NCI-H2107 (cell line): ENCODE results near the gene CCDC192.
"Not testable (repeated sequence)": the region's sequence is repeated elsewhere in the genome, so short reads cannot be mapped to it uniquely, and the experiment has no call there.

Experiments
- DNase-seq: peaks from one replicate; lab custom pipeline; 2025; lab: John Stamatoyannopoulos, UW

Gene CCDC192

GRCh38 chr5:127766676-127767335 lies 63.6 kb downstream of the CCDC192 start:
- DNase-seq, result no peak

- DNase-seq, result no peak
Measured at GRCh38 chr5:127769386-127769785, 66.2 kb downstream of the CCDC192 start.

- no peak for DNase-seq
Measured at GRCh38 chr5:127770272-127770671, 67.1 kb downstream of the CCDC192 start.

- DNase-seq, result no peak
Measured at GRCh38 chr5:127772531-127772930, 69.3 kb downstream of the CCDC192 start.

GRCh38 chr5:127774221-127774620 lies 71.0 kb downstream of the CCDC192 start:
- DNase-seq, result no peak

GRCh38 chr5:127776477-127776876 lies 73.3 kb downstream of the CCDC192 start:
- DNase-seq, result no peak

- DNase-seq, result no peak
Measured at GRCh38 chr5:127777957-127778356, 74.8 kb downstream of the CCDC192 start.

GRCh38 chr5:127782450-127782849 lies 79.3 kb downstream of the CCDC192 start:
- not testable (repeated sequence) for DNase-seq

- no peak for DNase-seq
Measured at GRCh38 chr5:127785098-127785927, 82.1 kb downstream of the CCDC192 start.

- DNase-seq, result no peak
Measured at GRCh38 chr5:127791439-127791838, 88.2 kb downstream of the CCDC192 start.

- DNase-seq, result not testable (repeated sequence)
Measured at GRCh38 chr5:127791908-127792307, 88.7 kb downstream of the CCDC192 start.

- DNase-seq, result no peak
Measured at GRCh38 chr5:127793052-127793451, 89.9 kb downstream of the CCDC192 start.

- DNase-seq, result no peak
Measured at GRCh38 chr5:127793879-127794278, 90.7 kb downstream of the CCDC192 start.

GRCh38 chr5:127796211-127796610 lies 93.0 kb downstream of the CCDC192 start:
- DNase-seq, result no peak

GRCh38 chr5:127799293-127799905 lies 96.2 kb downstream of the CCDC192 start:
- no peak for DNase-seq

GRCh38 chr5:127801751-127802476 lies 98.7 kb downstream of the CCDC192 start:
- DNase-seq, result no peak

GRCh38 chr5:127802477-127802865 lies 99.3 kb downstream of the CCDC192 start:
- DNase-seq, result no peak

GRCh38 chr5:127804886-127805426 lies 101.8 kb downstream of the CCDC192 start:
- DNase-seq, result no peak

- no peak for DNase-seq
Measured at GRCh38 chr5:127805448-127805847, 102.3 kb downstream of the CCDC192 start.

- DNase-seq, result no peak
Measured at GRCh38 chr5:127806776-127807175, 103.6 kb downstream of the CCDC192 start.

- no peak for DNase-seq
Measured at GRCh38 chr5:127809533-127809932, 106.3 kb downstream of the CCDC192 start.

- no peak for DNase-seq
Measured at GRCh38 chr5:127810017-127810416, 106.8 kb downstream of the CCDC192 start.
